HCT116 (cell line): ENCODE measurements around the gene POLR3F.

Source experiments
- CBX3 ChIP-seq: IDR thresholded peaks from 2 replicates; pipeline ENCODE4 v1.6.1; 2012; ENCODE audit warnings: low read depth
- EZH2 ChIP-seq: fragments of 200-600 bp; sonication (generic); IDR thresholded peaks from 2 replicates; pipeline ENCODE4 v1.6.1; 2017; ENCODE audit warnings: antibody characterized with exemption, mixed run types
- EZH2phosphoT487 ChIP-seq: fragments of 200-600 bp; IDR thresholded peaks from 2 replicates; pipeline ENCODE4 v1.6.1; 2018; ENCODE audit warnings: antibody characterized with exemption, borderline replicate concordance
- JUND ChIP-seq: IDR thresholded peaks from 2 replicates; pipeline ENCODE4 v1.6.1; 2012
- POLR2A ChIP-seq: IDR thresholded peaks from 2 replicates; pipeline ENCODE4 v1.7.0; 2011; ENCODE audit warnings: borderline replicate concordance; ENCODE audit not compliant: insufficient read depth, insufficient read length; ENCODE audit errors: extremely low read depth
- POLR2AphosphoS5 ChIP-seq: IDR thresholded peaks from 2 replicates; pipeline ENCODE4 v1.6.1; 2011; ENCODE audit warnings: mild to moderate bottlenecking, low read depth, low read length, moderate library complexity
- SIN3A ChIP-seq: IDR thresholded peaks from 2 replicates; pipeline ENCODE4 v1.6.1; 2012; ENCODE audit warnings: low read depth
- YY1 ChIP-seq: IDR thresholded peaks from 2 replicates; pipeline ENCODE4 v1.6.1; 2011; ENCODE audit warnings: low read length, low read depth, moderate library complexity, mild to moderate bottlenecking; ENCODE audit not compliant: insufficient replicate concordance; ENCODE audit errors: extremely low read depth
- TF ChIP-seq, protein P1 (sequence below): IDR thresholded peaks from 2 replicates; pipeline ENCODE4 v1.6.1; 2012; ENCODE audit warnings: low read depth
- TF ChIP-seq, protein P2 (sequence below), 3 experiments: fragments of 200-600 bp in 1 of 3; sonication (generic) in 1 of 3; IDR thresholded peaks in 2 of 3; conservative IDR thresholded peaks in 1 of 3; 2 replicates each; pipeline ENCODE4 v1.5.1; 2012 to 2017; ENCODE audit warnings: low read depth in 2 of 3, low read length in 2 of 3, antibody characterized with exemption in 1 of 3, borderline replicate concordance in 1 of 3, control low read depth in 1 of 3, mild to moderate bottlenecking in 1 of 3, mixed read lengths in 1 of 3, mixed run types in 1 of 3, moderate library complexity in 1 of 3; ENCODE audit not compliant: insufficient read depth in 1 of 3
- TF ChIP-seq, protein P3 (sequence below): IDR thresholded peaks from 2 replicates; pipeline ENCODE4 v1.6.1; 2012

DNA sequence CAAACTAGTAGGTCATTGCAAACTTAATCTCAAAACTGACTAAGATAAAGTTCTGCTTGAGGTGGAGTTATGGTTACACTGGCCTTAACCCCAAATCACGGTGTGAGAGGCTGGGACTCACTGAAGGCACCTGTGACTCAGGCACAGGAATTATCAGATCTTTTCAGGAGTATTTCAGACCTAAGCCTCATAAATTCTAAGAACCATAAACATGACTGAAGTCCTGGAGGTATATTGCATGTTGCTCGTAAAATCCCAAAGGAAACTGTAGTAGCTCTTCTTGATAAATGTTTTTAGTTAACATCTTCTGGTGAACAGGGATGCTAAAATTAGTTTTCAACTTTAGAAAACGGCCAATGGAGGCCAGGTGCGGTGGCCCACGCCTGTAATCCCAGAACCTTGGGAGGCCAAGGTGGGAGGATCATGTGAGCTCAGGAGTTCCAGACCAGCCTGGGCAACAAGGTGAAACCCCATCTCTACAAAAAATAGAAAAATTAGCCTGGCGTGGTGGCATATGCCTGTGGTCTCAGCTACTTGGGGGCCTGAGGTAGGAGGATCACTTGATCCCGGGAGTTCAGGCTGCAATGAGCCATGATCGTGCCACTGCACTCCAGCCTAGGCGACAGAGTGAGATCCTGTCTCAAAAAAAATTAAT lies 36.9 kb upstream of the POLR3F start:
- TF ChIP-seq CBX3 (no peak), POLR2AphosphoS5 (no peak), JUND (no peak), SIN3A (no peak), POLR2A (no peak), EZH2phosphoT487 (no peak), EZH2 (no peak), YY1 (no peak)
- TF ChIP-seq, protein P1, sequence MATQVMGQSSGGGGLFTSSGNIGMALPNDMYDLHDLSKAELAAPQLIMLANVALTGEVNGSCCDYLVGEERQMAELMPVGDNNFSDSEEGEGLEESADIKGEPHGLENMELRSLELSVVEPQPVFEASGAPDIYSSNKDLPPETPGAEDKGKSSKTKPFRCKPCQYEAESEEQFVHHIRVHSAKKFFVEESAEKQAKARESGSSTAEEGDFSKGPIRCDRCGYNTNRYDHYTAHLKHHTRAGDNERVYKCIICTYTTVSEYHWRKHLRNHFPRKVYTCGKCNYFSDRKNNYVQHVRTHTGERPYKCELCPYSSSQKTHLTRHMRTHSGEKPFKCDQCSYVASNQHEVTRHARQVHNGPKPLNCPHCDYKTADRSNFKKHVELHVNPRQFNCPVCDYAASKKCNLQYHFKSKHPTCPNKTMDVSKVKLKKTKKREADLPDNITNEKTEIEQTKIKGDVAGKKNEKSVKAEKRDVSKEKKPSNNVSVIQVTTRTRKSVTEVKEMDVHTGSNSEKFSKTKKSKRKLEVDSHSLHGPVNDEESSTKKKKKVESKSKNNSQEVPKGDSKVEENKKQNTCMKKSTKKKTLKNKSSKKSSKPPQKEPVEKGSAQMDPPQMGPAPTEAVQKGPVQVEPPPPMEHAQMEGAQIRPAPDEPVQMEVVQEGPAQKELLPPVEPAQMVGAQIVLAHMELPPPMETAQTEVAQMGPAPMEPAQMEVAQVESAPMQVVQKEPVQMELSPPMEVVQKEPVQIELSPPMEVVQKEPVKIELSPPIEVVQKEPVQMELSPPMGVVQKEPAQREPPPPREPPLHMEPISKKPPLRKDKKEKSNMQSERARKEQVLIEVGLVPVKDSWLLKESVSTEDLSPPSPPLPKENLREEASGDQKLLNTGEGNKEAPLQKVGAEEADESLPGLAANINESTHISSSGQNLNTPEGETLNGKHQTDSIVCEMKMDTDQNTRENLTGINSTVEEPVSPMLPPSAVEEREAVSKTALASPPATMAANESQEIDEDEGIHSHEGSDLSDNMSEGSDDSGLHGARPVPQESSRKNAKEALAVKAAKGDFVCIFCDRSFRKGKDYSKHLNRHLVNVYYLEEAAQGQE = no peak
- TF ChIP-seq, protein P2, sequence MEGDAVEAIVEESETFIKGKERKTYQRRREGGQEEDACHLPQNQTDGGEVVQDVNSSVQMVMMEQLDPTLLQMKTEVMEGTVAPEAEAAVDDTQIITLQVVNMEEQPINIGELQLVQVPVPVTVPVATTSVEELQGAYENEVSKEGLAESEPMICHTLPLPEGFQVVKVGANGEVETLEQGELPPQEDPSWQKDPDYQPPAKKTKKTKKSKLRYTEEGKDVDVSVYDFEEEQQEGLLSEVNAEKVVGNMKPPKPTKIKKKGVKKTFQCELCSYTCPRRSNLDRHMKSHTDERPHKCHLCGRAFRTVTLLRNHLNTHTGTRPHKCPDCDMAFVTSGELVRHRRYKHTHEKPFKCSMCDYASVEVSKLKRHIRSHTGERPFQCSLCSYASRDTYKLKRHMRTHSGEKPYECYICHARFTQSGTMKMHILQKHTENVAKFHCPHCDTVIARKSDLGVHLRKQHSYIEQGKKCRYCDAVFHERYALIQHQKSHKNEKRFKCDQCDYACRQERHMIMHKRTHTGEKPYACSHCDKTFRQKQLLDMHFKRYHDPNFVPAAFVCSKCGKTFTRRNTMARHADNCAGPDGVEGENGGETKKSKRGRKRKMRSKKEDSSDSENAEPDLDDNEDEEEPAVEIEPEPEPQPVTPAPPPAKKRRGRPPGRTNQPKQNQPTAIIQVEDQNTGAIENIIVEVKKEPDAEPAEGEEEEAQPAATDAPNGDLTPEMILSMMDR (IDR thresholded peaks at IDR 0.05 in 2 of 3, conservative IDR thresholded peaks at IDR 0.05 in 1 of 3; ENCODE audit: borderline replicate concordance in 1 of 3, insufficient read depth in 1 of 3, low read depth in 2 of 3, low read length in 2 of 3) = no peak
- TF ChIP-seq, protein P3, sequence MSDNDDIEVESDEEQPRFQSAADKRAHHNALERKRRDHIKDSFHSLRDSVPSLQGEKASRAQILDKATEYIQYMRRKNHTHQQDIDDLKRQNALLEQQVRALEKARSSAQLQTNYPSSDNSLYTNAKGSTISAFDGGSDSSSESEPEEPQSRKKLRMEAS = no peak
